LNCaP clone FGC (cell line): ENCODE results near the gene SOX11.

Experiments used
- DNase-seq: peaks from one replicate; pipeline ENCODE4 v3.0.0-alpha.2; 2011; ENCODE audit warnings: low read depth
- H3K4me3 ChIP-seq: 2 replicates; pipeline ENCODE4 v1.5.1; 2011; ENCODE audit warnings: mild to moderate bottlenecking, low read depth, low read length, control low read depth
- TF ChIP-seq, protein P1 (sequence below): IDR thresholded peaks from 2 replicates; pipeline ENCODE4 v1.5.1; 2012; ENCODE audit warnings: mild to moderate bottlenecking; ENCODE audit not compliant: control insufficient read depth, insufficient read depth; ENCODE audit errors: extremely low read depth

The SOX11 gene

DNA sequence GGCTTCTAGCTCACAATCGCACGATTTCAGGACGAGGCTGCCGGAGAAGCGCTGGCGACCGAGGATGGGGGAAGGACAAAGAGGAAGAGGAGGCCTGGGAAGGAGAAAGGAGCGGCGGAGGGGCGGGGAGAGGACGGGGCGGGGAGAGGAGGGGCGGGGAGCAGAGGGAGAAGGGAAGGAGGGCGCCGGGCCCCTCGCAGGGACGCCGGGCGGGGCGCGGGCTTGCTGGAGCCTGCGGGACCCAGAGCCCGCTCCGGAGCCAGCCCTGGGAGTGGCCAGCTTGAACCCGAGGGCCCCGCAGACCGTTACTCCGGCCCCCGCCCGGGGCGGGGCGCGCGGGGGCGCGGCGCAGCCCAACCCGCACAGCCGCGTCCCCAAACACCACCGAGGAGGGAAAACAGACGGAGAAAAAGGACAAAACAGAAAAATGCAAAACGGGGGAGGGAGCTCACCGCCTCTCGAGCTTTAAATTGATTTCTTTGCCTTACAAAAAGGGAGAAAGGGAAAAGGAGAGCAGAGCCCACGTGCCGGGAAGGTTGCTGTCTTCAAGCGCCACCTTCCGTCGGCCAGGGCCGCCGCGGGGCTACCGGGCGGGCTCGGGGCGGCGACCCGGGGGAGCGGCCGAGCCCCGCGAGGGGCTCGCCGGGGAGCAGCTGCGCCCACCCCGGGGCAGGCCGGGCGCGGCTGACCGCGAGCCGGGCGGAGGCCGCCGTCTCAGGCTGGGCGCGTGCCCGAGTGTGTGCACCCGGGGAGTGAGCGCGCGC, 781 bp upstream of the SOX11 start:
- TF ChIP-seq, protein P1, sequence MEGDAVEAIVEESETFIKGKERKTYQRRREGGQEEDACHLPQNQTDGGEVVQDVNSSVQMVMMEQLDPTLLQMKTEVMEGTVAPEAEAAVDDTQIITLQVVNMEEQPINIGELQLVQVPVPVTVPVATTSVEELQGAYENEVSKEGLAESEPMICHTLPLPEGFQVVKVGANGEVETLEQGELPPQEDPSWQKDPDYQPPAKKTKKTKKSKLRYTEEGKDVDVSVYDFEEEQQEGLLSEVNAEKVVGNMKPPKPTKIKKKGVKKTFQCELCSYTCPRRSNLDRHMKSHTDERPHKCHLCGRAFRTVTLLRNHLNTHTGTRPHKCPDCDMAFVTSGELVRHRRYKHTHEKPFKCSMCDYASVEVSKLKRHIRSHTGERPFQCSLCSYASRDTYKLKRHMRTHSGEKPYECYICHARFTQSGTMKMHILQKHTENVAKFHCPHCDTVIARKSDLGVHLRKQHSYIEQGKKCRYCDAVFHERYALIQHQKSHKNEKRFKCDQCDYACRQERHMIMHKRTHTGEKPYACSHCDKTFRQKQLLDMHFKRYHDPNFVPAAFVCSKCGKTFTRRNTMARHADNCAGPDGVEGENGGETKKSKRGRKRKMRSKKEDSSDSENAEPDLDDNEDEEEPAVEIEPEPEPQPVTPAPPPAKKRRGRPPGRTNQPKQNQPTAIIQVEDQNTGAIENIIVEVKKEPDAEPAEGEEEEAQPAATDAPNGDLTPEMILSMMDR = peak; percentile 72
- peak; percentile 10 for DNase-seq
- peak overlapping the region; percentile 43 for H3K4me3 ChIP-seq

DNA sequence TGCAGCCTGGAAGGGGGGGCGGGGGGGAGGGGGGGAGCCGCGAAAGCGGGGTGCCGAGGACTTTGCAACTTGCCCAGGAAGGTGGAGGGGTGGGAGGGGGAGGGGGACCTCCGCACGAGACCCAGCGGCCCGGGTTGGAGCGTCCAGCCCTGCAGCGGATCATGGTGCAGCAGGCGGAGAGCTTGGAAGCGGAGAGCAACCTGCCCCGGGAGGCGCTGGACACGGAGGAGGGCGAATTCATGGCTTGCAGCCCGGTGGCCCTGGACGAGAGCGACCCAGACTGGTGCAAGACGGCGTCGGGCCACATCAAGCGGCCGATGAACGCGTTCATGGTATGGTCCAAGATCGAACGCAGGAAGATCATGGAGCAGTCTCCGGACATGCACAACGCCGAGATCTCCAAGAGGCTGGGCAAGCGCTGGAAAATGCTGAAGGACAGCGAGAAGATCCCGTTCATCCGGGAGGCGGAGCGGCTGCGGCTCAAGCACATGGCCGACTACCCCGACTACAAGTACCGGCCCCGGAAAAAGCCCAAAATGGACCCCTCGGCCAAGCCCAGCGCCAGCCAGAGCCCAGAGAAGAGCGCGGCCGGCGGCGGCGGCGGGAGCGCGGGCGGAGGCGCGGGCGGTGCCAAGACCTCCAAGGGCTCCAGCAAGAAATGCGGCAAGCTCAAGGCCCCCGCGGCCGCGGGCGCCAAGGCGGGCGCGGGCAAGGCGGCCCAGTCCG, 540 bp downstream of the SOX11 start:
- H3K4me3 ChIP-seq = peak overlapping the region; percentile 43
- TF ChIP-seq, protein P1 = no peak
- DNase-seq = no peak

DNA sequence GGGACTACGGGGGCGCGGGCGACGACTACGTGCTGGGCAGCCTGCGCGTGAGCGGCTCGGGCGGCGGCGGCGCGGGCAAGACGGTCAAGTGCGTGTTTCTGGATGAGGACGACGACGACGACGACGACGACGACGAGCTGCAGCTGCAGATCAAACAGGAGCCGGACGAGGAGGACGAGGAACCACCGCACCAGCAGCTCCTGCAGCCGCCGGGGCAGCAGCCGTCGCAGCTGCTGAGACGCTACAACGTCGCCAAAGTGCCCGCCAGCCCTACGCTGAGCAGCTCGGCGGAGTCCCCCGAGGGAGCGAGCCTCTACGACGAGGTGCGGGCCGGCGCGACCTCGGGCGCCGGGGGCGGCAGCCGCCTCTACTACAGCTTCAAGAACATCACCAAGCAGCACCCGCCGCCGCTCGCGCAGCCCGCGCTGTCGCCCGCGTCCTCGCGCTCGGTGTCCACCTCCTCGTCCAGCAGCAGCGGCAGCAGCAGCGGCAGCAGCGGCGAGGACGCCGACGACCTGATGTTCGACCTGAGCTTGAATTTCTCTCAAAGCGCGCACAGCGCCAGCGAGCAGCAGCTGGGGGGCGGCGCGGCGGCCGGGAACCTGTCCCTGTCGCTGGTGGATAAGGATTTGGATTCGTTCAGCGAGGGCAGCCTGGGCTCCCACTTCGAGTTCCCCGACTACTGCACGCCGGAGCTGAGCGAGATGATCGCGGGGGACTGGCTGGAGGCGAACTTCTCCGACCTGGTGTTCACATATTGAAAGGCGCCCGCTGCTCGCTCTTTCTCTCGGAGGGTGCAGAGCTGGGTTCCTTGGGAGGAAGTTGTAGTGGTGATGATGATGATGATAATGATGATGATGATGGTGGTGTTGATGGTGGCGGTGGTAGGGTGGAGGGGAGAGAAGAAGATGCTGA, 1.4 kb downstream of the SOX11 start:
- TF ChIP-seq, protein P1 = no peak
- no peak overlapping the region for H3K4me3 ChIP-seq
- no peak for DNase-seq

DNA sequence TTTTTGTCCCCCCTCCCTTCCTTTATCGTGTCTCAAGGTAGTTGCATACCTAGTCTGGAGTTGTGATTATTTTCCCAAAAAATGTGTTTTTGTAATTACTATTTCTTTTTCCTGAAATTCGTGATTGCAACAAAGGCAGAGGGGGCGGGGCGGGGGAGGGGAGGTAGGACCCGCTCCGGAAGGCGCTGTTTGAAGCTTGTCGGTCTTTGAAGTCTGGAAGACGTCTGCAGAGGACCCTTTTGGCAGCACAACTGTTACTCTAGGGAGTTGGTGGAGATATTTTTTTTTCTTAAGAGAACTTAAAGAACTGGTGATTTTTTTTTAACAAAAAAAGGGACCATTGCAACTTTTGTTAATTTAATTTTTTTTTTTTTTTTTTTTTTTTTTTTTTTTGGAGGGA, 2.1 kb downstream of the SOX11 start:
- H3K4me3 ChIP-seq = no peak overlapping the region
- TF ChIP-seq, protein P1 = no peak
- DNase-seq = no peak

DNA sequence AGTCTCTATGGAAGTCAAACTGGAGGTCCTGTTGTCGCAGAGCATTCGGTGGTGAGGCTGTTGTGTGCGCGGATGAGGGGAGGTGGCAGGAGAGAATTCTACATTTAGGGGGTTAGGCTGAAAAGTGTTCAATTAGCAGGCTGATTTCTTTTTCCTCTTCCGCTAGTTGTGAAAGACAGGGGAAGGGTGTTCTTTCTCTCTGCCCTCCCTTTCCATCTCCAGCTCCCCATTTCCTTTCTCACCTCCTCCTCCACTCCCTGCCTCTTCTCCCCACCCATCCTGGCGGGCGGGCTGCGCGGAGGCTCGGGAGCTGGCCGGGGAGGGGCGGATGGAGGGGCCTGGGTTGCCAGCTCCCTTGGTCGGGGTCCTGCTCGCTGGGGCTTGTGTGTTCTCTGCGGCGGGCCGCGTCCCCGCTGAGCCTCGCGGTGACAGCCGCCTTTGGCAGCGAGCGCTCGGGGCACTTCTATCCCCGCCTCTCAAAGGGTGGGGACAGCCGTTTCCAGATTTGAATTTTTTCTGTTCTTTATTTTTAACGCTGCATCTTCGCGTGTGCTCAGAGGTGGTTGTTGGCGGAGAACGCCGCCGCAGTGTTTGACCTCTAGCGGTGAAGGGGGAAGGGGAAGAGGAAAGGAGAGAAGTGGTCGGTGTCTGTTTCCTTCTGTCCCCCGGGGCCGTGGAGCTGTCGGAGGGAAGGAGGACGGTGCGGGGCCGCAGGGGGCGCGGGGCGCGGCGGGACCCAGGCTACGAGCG, 3.6 kb downstream of the SOX11 start:
- H3K4me3 ChIP-seq = no peak overlapping the region

DNA sequence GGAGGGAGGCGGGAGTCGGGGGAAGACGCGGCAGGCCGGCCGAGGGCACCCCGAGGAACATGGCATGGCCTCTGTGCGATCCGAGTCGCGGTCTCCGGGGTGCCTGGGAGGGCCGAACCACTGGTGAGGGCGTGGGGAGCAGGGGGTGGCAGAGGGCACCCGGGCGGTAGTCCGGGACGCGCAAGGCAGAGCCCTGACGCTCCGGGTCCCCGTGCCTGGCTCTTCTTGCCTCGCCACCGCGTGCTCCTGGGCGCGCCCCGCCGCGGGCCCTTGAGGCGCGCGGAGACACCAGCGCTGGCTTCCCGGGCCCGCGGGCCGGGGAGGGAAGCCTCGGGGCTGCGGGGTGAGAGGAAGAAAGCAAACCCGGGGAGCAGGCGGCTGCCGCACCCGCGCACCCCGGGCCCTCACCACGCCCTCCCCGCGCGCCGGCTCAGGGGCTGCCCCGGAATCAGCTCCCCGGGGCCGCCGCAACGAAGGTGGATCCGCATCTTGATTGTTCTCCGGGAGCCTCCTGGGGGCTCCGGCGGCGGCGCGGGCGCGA, 4.3 kb downstream of the SOX11 start:
- TF ChIP-seq, protein P1 = no peak
- no peak for DNase-seq
- no peak overlapping the region for H3K4me3 ChIP-seq

More for the DNA sequence above, 3.6 kb downstream of the SOX11 start:
- TF ChIP-seq, protein P1 = no peak
- DNase-seq = no peak
